Activated CD4-positive, alpha-beta memory T cell treated with anti-CD3 and anti-CD28 coated beads for 36 hours (primary cell): ENCODE data around the gene WWC2. TPM values are rescaled to one million over a fixed set of nuclear protein-coding genes. Genes with fewer than 3 reads are reported as not detected.
"Not testable (repeated sequence)": the region's sequence is repeated elsewhere in the genome, so short reads cannot be mapped to it uniquely, and the experiment has no call there.

Experiments used
- CTCF ChIA-PET: fragments of 350-600 bp; sonication (Branson Sonifier 250); formaldehyde crosslinking; loops from one replicate; lab custom pipeline; 2021; ENCODE audit warnings: antibody characterized with exemption, inconsistent platforms; lab: Charles Lee
- POLR2A ChIA-PET: fragments of 350-600 bp; sonication (Branson Sonifier 250); formaldehyde crosslinking; loops from one replicate; lab custom pipeline; 2021; ENCODE audit warnings: antibody characterized with exemption; lab: Charles Lee
- DNase-seq: peaks from one replicate; pipeline ENCODE4 v3.0.0-alpha.2; 2020
- H3K27ac Mint-ChIP-seq: one replicate; pipeline ENCODE4 v1.8.0; 2021; ENCODE audit warnings: mixed read lengths
- H3K27me3 Mint-ChIP-seq: one replicate; pipeline ENCODE4 v1.8.0; 2021; ENCODE audit warnings: mixed read lengths
- H3K36me3 Mint-ChIP-seq: one replicate; pipeline ENCODE4 v1.8.0; 2021; ENCODE audit warnings: mixed read lengths
- H3K4me1 Mint-ChIP-seq: one replicate; pipeline ENCODE4 v1.8.0; 2021; ENCODE audit warnings: low read depth, mixed read lengths
- H3K4me3 Mint-ChIP-seq: one replicate; pipeline ENCODE4 v1.8.0; 2021; ENCODE audit warnings: mild to moderate bottlenecking, mixed read lengths
- H3K9me3 Mint-ChIP-seq: one replicate; pipeline ENCODE4 v1.8.0; 2021; ENCODE audit warnings: mixed read lengths
- intact Hi-C: fragments of 100-400 bp; cut with micrococcal nuclease; formaldehyde crosslinking; loops from one replicate; pipeline ENCODE4 v1.15.1; 2023
- total RNA-seq, 2 experiments: library from RNA; stranded (reverse); gene quantifications; one replicate each; pipeline ENCODE4 v1.2.3, GENCODE V29; 2021

Gene WWC2
- total RNA-seq, 2 experiments from 2014 or later, result 3.6 to 5.4 TPM

GRCh38 chr4:183101956-183102480 lies 3.0 kb downstream of the WWC2 start:
- peaks cover 10% of the 10 kb centered on the region for H3K27me3 Mint-ChIP-seq
- peaks cover 5% of the 10 kb centered on the region for H3K4me1 Mint-ChIP-seq
- intact Hi-C loops, result no loop called here
- H3K27ac Mint-ChIP-seq, result no peak overlapping the region
- ChIA-PET CTCF (interaction anchor here (1.1 to 1.4 kb wide), 2 partner anchors 28 to 160 kb away, joined by 3 to 5 read pairs; no protein-coding TSS in a partner anchor), POLR2A (no interaction called here)
- H3K4me3 Mint-ChIP-seq, result no peak overlapping the region
- H3K9me3 Mint-ChIP-seq, result no peaks in the 10 kb centered on the region
- no peaks in the 10 kb centered on the region for H3K36me3 Mint-ChIP-seq
- DNase-seq, result no peak

- no peak overlapping the region for H3K4me3 Mint-ChIP-seq
- H3K36me3 Mint-ChIP-seq, result no peaks in the 10 kb centered on the region
- H3K27ac Mint-ChIP-seq, result no peak overlapping the region
- H3K9me3 Mint-ChIP-seq, result no peaks in the 10 kb centered on the region
- H3K4me1 Mint-ChIP-seq, result no peaks in the 10 kb centered on the region
- ChIA-PET POLR2A (no interaction called here), CTCF (interaction anchor here (1.6 kb wide), 1 partner anchor 31 kb away, joined by 6 read pairs; no protein-coding TSS in a partner anchor)
- no peak for DNase-seq
- peaks cover 3% of the 10 kb centered on the region for H3K27me3 Mint-ChIP-seq
- intact Hi-C loops, result no loop called here
Observed at GRCh38 chr4:183105092-183105491, 6.0 kb downstream of the WWC2 start.

- Mint-ChIP-seq H3K27me3 (no peaks in the 10 kb centered on the region), H3K4me1 (peaks cover under 1% of the 10 kb centered on the region), H3K4me3 (no peak overlapping the region), H3K9me3 (no peaks in the 10 kb centered on the region), H3K27ac (no peak overlapping the region), H3K36me3 (no peaks in the 10 kb centered on the region)
- intact Hi-C loops, result no loop called here
- POLR2A ChIA-PET, result no interaction called here
- CTCF ChIA-PET, result interaction anchor here (1.5 kb wide), 1 partner anchor 33 kb away, joined by 3 read pairs; no protein-coding TSS in a partner anchor
- no peak for DNase-seq
Observed at GRCh38 chr4:183106839-183107238, 7.8 kb downstream of the WWC2 start.

GRCh38 chr4:183107891-183108459 lies 8.9 kb downstream of the WWC2 start:
- H3K36me3 Mint-ChIP-seq, result no peaks in the 10 kb centered on the region
- DNase-seq, result no peak
- ChIA-PET CTCF (no interaction called here), POLR2A (no interaction called here)
- H3K4me3 Mint-ChIP-seq, result no peak overlapping the region
- no peak overlapping the region for H3K27ac Mint-ChIP-seq
- intact Hi-C loops, result no loop called here
- peaks cover 2% of the 10 kb centered on the region for H3K4me1 Mint-ChIP-seq
- H3K9me3 Mint-ChIP-seq, result no peaks in the 10 kb centered on the region
- H3K27me3 Mint-ChIP-seq, result no peaks in the 10 kb centered on the region

- ChIA-PET POLR2A (no interaction called here), CTCF (no interaction called here)
- intact Hi-C loops, result no loop called here
- Mint-ChIP-seq H3K4me1 (peaks cover 2% of the 10 kb centered on the region), H3K4me3 (no peak overlapping the region), H3K36me3 (no peaks in the 10 kb centered on the region), H3K27me3 (no peaks in the 10 kb centered on the region), H3K9me3 (no peaks in the 10 kb centered on the region), H3K27ac (no peak overlapping the region)
- no peak for DNase-seq
Observed at GRCh38 chr4:183110244-183110643, 11.2 kb downstream of the WWC2 start.

- no peak overlapping the region for H3K27ac Mint-ChIP-seq
- peaks cover 2% of the 10 kb centered on the region for H3K4me1 Mint-ChIP-seq
- intact Hi-C loops, result no loop called here
- POLR2A ChIA-PET, result no interaction called here
- CTCF ChIA-PET, result interaction anchor here (0.6 kb wide), 1 partner anchor 37 kb away, joined by 5 read pairs; no protein-coding TSS in a partner anchor
- H3K27me3 Mint-ChIP-seq, result no peaks in the 10 kb centered on the region
- H3K4me3 Mint-ChIP-seq, result no peak overlapping the region
- no peaks in the 10 kb centered on the region for H3K9me3 Mint-ChIP-seq
- no peak for DNase-seq
- H3K36me3 Mint-ChIP-seq, result no peaks in the 10 kb centered on the region
Observed at GRCh38 chr4:183111452-183111885, 12.4 kb downstream of the WWC2 start.

GRCh38 chr4:183118141-183118540 lies 19.1 kb downstream of the WWC2 start:
- Mint-ChIP-seq H3K36me3 (no peaks in the 10 kb centered on the region), H3K9me3 (no peaks in the 10 kb centered on the region), H3K27me3 (peaks cover 2% of the 10 kb centered on the region), H3K4me1 (no peaks in the 10 kb centered on the region), H3K27ac (no peak overlapping the region), H3K4me3 (no peak overlapping the region)
- ChIA-PET POLR2A (no interaction called here), CTCF (no interaction called here)
- DNase-seq, result no peak
- intact Hi-C loops, result no loop called here

- intact Hi-C loops, result no loop called here
- no peak for DNase-seq
- POLR2A ChIA-PET, result no interaction called here
- CTCF ChIA-PET, result no interaction called here
- H3K4me3 Mint-ChIP-seq, result no peak overlapping the region
- no peaks in the 10 kb centered on the region for H3K4me1 Mint-ChIP-seq
- no peaks in the 10 kb centered on the region for H3K9me3 Mint-ChIP-seq
- no peak overlapping the region for H3K27ac Mint-ChIP-seq
- H3K27me3 Mint-ChIP-seq, result peaks cover 2% of the 10 kb centered on the region
- H3K36me3 Mint-ChIP-seq, result no peaks in the 10 kb centered on the region
Observed at GRCh38 chr4:183118585-183118984, 19.5 kb downstream of the WWC2 start.

GRCh38 chr4:183121660-183122059 lies 22.6 kb downstream of the WWC2 start:
- H3K4me1 Mint-ChIP-seq, DNase-seq, H3K27ac Mint-ChIP-seq, POLR2A ChIA-PET, H3K36me3 Mint-ChIP-seq, CTCF ChIA-PET, H3K4me3 Mint-ChIP-seq, H3K27me3 Mint-ChIP-seq, intact Hi-C loops, H3K9me3 Mint-ChIP-seq: not testable (repeated sequence)

GRCh38 chr4:183124228-183124627 lies 25.2 kb downstream of the WWC2 start:
- DNase-seq, result no peak
- ChIA-PET POLR2A (no interaction called here), CTCF (no interaction called here)
- no peak overlapping the region for H3K4me3 Mint-ChIP-seq
- H3K27ac Mint-ChIP-seq, result no peak overlapping the region
- no peaks in the 10 kb centered on the region for H3K9me3 Mint-ChIP-seq
- no peaks in the 10 kb centered on the region for H3K36me3 Mint-ChIP-seq
- intact Hi-C loops, result no loop called here
- H3K27me3 Mint-ChIP-seq, result peaks cover 2% of the 10 kb centered on the region
- no peaks in the 10 kb centered on the region for H3K4me1 Mint-ChIP-seq

- Mint-ChIP-seq H3K27ac (no peak overlapping the region), H3K4me3 (no peak overlapping the region), H3K9me3 (no peaks in the 10 kb centered on the region), H3K27me3 (peaks cover 2% of the 10 kb centered on the region), H3K36me3 (no peaks in the 10 kb centered on the region), H3K4me1 (no peaks in the 10 kb centered on the region)
- DNase-seq, result no peak
- intact Hi-C loops, result no loop called here
- POLR2A ChIA-PET, result no interaction called here
- CTCF ChIA-PET, result no interaction called here
Observed at GRCh38 chr4:183124865-183125264, 25.8 kb downstream of the WWC2 start.

GRCh38 chr4:183129125-183129524 lies 30.1 kb downstream of the WWC2 start:
- Mint-ChIP-seq H3K4me3 (no peak overlapping the region), H3K27ac (no peak overlapping the region), H3K27me3 (no peaks in the 10 kb centered on the region), H3K9me3 (no peaks in the 10 kb centered on the region), H3K36me3 (no peaks in the 10 kb centered on the region), H3K4me1 (no peaks in the 10 kb centered on the region)
- CTCF ChIA-PET, result no interaction called here
- intact Hi-C loops, result no loop called here
- POLR2A ChIA-PET, result no interaction called here
- no peak for DNase-seq

GRCh38 chr4:183129675-183130074 lies 30.6 kb downstream of the WWC2 start:
- POLR2A ChIA-PET, result no interaction called here
- intact Hi-C loops, result no loop called here

More at GRCh38 chr4:183129675-183130074, 30.6 kb downstream of the WWC2 start:
- CTCF ChIA-PET, result no interaction called here
- H3K4me3 Mint-ChIP-seq, result no peak overlapping the region
- no peaks in the 10 kb centered on the region for H3K4me1 Mint-ChIP-seq
- no peaks in the 10 kb centered on the region for H3K27me3 Mint-ChIP-seq
- H3K36me3 Mint-ChIP-seq, result no peaks in the 10 kb centered on the region
- no peak for DNase-seq
- no peaks in the 10 kb centered on the region for H3K9me3 Mint-ChIP-seq
- H3K27ac Mint-ChIP-seq, result no peak overlapping the region
